HG02970 (cell line): Measurements from ENCODE around the gene ILK.

ENCODE experiments used
- ATAC-seq: cut with Tn5 transposase; IDR thresholded peaks from one replicate; pipeline ENCODE4 v1.9.1; 2021; ENCODE audit warnings: mild to moderate bottlenecking, moderate library complexity, moderate number of reproducible peaks; ENCODE audit not compliant: unreplicated experiment, low FRiP score

Gene ILK

DNA sequence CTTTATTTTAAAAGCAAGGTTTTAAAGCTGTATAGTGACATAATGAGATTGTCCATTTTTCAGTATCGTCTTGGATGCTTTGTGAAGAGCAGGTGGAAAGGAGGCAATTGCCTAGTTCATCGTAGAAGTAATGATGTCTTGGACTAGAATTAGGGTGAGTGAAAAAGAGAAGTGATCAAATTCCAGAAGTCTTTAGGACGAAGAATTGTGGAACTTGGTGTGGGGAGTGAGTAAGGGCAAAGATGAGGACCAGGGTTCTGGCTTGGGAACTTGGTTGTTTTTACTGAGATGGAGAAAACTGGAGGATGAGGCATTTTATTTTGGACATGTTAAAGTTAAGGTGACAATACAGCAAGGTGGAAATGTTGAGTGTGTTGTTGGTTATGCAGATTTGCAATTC lies 1.2 kb downstream of the ILK start:
- no peak for ATAC-seq

DNA sequence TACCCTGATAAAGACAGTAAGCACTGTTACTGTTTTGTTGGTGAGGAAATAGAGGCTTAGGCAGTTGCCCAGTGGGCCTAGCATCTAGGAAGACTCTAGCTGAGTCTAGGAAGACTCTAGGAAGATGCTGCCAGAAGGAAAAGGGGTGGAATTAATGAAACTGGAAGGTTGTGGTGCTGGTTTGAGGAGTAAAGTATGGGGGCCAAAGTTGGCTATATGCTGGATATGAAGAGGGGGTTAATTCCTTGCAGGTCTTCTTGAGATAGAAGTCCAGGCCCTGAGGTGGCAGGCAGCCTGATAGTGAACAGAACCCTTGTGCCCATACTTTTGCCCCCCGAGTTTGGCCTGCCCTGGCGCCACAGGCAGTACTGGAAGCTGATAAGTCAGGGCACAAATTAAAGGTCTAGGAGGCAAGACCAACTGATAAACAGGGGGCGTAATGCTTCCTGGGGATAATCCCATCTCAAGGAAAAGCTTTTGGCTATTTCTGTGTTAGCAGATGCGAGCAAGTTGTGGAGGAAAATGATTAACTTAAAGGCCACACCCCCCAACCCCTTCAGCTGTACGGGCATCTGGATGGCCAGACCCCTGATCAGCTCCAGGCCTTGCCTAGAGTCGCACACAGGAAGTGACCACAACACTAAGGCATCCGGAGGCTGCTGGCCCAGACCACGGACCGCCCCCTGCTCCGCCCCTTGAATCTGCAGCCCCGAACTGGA lies 3.1 kb downstream of the ILK start:
- no peak for ATAC-seq

GRCh38 chr11:6607190-6607795 lies 3.7 kb downstream of the ILK start:
- no peak for ATAC-seq

GRCh38 chr11:6608011-6608410 lies 4.4 kb downstream of the ILK start:
- ATAC-seq: no peak

DNA sequence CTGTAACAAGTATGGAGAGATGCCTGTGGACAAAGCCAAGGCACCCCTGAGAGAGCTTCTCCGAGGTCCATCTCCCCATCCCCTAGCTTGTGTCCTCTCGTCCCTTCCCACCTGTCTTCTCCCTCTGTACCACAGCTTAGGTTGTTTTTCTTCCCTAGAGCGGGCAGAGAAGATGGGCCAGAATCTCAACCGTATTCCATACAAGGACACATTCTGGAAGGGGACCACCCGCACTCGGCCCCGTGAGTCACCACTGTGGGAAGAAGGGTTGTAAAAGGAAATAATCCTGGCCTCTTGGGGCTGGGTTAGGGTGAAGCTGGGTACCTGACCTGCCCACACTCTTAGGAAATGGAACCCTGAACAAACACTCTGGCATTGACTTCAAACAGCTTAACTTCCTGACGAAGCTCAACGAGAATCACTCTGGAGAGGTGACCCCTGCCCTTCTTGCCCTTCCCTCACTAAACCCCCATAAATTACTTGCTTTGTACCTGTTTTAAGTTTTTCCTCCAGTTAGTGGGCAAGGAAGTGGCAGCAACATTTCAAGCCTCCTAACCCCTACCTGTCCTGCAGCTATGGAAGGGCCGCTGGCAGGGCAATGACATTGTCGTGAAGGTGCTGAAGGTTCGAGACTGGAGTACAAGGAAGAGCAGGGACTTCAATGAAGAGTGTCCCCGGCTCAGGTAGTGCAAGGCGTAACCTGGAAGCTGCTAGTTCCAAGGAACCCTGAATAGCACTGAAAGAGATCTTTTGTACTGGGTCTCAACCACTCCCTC lies 5.3 kb downstream of the ILK start:
- ATAC-seq: no peak

GRCh38 chr11:6609502-6610015 lies 6.0 kb downstream of the ILK start:
- no peak for ATAC-seq

DNA sequence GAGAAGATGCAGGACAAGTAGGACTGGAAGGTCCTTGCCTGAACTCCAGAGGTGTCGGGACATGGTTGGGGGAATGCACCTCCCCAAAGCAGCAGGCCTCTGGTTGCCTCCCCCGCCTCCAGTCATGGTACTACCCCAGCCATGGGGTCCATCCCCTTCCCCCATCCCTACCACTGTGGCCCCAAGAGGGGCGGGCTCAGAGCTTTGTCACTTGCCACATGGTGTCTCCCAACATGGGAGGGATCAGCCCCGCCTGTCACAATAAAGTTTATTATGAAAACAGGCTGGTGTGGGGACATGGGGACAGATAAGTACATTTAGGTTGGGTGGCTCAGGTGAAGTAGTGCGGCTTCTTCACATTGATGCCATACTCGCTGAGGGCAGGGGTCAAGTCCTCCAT lies 7.0 kb downstream of the ILK start:
- no peak for ATAC-seq

GRCh38 chr11:6611092-6611962 lies 7.8 kb downstream of the ILK start:
- ATAC-seq: peak; percentile 17

DNA sequence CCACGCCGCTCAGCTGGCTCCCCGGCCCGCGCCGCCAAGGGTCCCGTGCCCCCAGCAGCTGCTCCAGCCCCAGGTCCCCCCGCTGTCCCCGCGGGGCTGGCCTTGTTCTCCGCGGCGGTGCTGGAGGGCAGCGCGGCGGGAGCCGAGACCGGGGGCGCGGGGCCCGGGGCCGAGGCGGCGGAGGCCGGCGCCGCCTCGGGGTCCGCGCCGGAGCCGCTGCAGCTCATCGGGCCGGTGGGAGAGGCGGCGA lies 8.3 kb downstream of the ILK start:
- no peak for ATAC-seq

DNA sequence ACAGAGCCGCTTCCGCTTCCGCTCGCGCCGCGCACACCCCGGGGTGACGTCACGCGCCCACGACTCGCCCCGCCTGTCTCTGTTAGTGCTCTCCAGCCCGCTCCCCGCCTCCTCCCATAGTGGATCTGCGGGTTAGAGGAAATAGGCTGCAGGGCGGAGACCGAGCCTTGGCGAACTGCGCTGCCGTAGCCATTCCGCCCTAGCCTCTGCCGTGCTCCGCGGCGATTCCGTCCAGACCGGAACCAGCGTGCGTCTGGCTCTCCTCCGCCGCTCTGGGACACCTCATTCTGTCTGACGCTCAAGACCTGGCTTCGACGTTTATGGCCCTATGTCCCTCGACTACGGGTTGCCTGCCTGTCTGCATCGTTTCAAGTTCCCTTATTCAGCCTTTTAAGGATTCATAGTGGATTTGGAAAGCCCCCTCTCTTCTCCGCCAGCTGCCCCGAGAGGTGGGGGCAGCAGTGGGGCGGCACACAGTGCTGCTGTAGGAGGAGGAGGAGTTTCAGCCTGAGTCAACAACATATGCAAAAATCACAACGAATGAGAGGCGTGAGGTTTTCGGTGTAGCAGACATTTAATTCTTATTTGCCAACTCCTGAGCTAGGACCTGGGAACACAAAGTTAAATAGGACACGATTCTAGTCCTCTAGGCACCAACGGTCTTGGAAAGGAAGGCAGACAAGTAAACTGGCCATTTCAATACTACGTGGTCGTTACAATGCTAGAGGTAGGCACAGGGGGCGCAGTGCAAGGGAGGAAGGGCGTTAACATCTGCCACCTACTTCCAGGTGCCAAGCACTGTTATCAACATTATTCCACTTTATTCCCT lies 8.9 kb downstream of the ILK start, which contains the start of gene TAF10:
Gene TAF10 (minus strand): TSS at position 4 of the 829 bp plus-strand sequence. CDS start 27 bp downstream, outside the sequence.
- peak; percentile 86 for ATAC-seq

DNA sequence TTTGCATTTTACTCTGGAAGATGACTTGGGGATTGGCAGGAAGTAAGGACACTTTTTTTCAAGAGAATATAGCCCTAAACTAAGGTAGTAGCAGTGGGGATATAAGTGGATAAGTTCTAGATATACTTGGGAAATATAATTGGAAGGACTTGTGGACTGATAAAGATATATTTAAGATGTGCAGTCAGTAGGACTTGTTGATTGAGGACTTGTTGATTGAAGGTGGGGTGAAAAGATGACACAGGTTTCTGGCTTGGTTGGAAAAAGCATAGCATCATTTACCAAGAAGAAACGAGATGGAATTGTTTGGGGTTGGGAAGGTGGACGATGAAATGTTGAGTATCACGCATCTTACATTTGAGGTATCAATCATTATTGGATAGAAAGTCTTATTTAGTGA lies 9.9 kb downstream of the ILK start:
- no peak for ATAC-seq

DNA sequence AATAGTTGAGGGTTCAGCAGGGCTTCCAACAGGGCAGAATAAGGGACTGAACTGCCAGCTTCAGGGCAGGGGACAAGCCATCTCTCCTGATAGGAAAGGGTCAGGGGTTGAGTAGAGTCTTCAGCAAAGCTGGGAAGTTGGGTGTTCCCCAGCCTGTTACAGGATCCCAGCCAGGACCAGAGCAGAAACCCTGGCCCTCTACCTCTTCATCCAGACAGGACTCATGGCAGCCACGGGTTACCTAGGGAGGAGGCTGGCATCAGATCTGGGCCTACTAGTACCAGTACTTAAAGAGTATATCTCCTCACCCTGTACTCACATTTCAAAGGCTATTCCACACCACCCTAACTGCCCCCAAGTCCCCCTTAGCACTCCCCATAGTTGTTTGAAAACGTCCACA lies 10.9 kb downstream of the ILK start:
- ATAC-seq: no peak

DNA sequence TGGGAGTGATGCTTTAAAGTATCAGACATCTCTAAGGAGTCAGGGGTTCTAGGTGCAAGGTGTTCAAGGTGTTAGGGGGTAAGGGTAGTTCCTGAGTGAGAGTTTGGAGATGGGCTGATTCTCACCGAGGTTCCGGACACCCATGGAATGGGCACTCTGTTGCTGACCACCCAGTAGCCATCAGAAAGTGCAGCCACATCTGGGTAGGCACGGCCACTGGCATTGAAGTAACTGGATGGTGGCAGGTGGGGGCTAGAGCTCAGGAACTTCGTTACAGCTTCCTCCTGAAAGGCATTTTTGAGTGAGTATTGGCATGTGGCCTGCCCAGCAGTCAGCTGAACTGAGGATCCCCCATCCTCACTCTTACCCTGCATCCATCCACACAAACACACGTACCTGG lies 11.5 kb downstream of the ILK start:
- ATAC-seq: no peak

- ATAC-seq: no peak
These were observed 12.5 kb downstream of the ILK start for GRCh38 chr11:6615882-6616585.

GRCh38 chr11:6616596-6617250 lies 13.1 kb downstream of the ILK start:
- ATAC-seq: no peak

DNA sequence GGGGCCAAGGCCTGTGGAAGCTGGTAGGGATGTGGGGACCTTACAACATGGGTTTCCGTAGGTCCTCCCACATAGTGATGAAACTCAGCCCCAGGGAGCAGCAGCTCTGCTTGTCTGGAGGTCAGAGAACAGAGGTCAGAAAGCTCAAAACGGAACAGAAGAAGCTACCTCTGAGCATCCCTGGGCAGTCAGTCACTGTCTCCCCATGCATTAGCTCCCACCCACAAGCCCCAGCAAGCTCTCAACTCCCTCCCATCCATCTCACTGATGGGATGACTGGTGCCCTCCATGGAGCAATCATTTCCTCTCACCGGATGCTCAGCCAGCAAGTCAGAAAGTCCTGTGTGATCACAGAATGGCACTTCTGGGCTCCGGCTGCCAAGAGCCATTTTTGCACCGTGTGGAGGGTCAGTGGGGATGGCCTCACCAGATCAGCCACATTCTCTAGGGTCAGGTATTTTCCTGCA lies 13.8 kb downstream of the ILK start:
- ATAC-seq: no peak

DNA sequence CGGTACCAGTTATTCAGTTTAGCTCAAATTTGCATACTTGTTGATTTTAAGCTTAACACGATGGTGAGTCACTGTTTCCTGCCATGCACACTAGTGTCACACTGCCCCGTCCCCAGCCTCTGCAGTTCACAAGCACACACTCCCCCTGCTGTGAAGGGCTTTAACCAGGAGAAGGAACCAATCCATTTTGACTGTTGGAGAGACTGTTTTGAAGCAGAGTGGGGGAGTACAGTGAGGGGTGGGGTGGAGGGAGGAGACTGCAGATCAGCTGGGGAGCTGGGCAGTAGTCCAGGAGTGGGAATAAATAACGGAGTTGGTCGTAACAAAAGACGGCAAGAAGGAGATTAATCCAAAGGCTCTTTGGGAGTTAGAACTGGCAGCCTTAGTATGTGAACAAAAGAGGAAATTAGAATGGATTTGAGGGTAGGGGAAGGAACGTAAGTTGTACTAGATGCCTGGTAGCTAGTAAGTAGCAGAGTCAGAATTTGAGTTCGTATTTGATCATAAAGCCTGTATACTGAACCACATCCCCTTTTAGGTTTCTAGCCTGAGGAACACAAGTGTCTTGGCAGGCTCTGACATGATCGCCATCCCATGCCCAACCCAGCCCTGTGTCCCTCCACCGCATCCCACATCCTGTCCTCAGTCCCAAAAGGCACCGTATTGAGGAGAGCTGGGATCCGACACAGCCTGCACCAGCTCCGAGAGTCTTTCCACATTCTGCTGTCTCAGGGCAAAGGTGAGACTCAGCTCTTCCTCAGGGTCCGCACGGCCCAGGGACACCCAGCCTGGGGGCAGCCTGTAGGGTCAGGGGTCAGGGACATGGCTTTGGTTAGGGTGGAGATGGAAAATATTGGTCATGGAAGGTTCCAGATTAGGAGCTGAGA lies 14.8 kb downstream of the ILK start:
- no peak for ATAC-seq
